HepG2 (cell line): ENCODE measurements around the gene EZH1. TPM values are rescaled to one million over a fixed set of nuclear protein-coding genes. Genes with fewer than 3 reads are reported as not detected.

Experiments used
- AGO1 ChIP-seq: fragments of 200-400 bp; formaldehyde crosslinking; IDR thresholded peaks from 2 replicates; pipeline ENCODE4 v1.6.1; 2017; ENCODE audit warnings: mild to moderate bottlenecking, low read depth, low read length, moderate library complexity; ENCODE audit not compliant: poor library complexity, severe bottlenecking
- HCFC1 ChIP-seq: fragments of 150-350 bp; IDR thresholded peaks from 2 replicates; pipeline ENCODE4 v1.6.1; 2014; ENCODE audit warnings: low read depth, low read length
- HNRNPLL ChIP-seq: fragments of 200-400 bp; formaldehyde crosslinking; IDR thresholded peaks from 2 replicates; pipeline ENCODE4 v1.6.1; 2017; ENCODE audit warnings: mild to moderate bottlenecking, low read depth, low read length; ENCODE audit not compliant: poor library complexity, severe bottlenecking
- MAZ ChIP-seq, 2 experiments: sonication (generic) in 1 of 2; formaldehyde crosslinking in 1 of 2; IDR thresholded peaks; 2 replicates each; pipeline versions ENCODE4 v1.5.0 to v1.6.1; 2012 to 2020; ENCODE audit warnings: low read depth in 2 of 2, mild to moderate bottlenecking in 2 of 2, borderline replicate concordance in 1 of 2, improper control_type of control experiment in 1 of 2, low read length in 1 of 2, missing genetic modification reagents in 1 of 2, moderate library complexity in 1 of 2
- POLR2A ChIP-seq, 2 experiments: IDR thresholded peaks; 2 replicates each; pipeline ENCODE4 v1.6.1; 2011; ENCODE audit warnings: low read depth in 2 of 2, low read length in 2 of 2, mild to moderate bottlenecking in 1 of 2, moderate library complexity in 1 of 2; ENCODE audit not compliant: insufficient read depth in 1 of 2
- RBM39 ChIP-seq: fragments of 200-400 bp; formaldehyde crosslinking; IDR thresholded peaks from one replicate; pipeline ENCODE4 v1.6.1; 2018; ENCODE audit warnings: antibody characterized with exemption, mild to moderate bottlenecking, low read depth, low read length; ENCODE audit not compliant: poor library complexity, severe bottlenecking
- ZC3H13 ChIP-seq: sonication (generic); formaldehyde crosslinking; IDR thresholded peaks from 2 replicates; pipeline ENCODE4 v1.8.1; 2023; ENCODE audit warnings: mild to moderate bottlenecking, missing genetic modification reagents, moderate library complexity
- ZNF431 ChIP-seq: sonication (generic); formaldehyde crosslinking; IDR thresholded peaks from 2 replicates; pipeline ENCODE4 v1.9.0; 2022; ENCODE audit warnings: missing genetic modification reagents, low read depth, mild to moderate bottlenecking, borderline replicate concordance
- ZNF446 ChIP-seq: sonication (generic); formaldehyde crosslinking; IDR thresholded peaks from 2 replicates; pipeline ENCODE4 v1.5.0; 2020; ENCODE audit warnings: mild to moderate bottlenecking, missing genetic modification reagents
- ZNF484 ChIP-seq: sonication (generic); formaldehyde crosslinking; IDR thresholded peaks from 2 replicates; pipeline ENCODE4 v1.5.1; 2020; ENCODE audit warnings: mild to moderate bottlenecking, low read depth, missing genetic modification reagents, borderline replicate concordance
- ZNF501 ChIP-seq: sonication (generic); formaldehyde crosslinking; IDR thresholded peaks from 2 replicates; pipeline ENCODE4 v1.5.1; 2020; ENCODE audit warnings: mild to moderate bottlenecking, moderate library complexity, missing genetic modification reagents
- ZNF891 ChIP-seq: sonication (generic); formaldehyde crosslinking; IDR thresholded peaks from 2 replicates; pipeline ENCODE4 v1.5.0; 2020; ENCODE audit warnings: mild to moderate bottlenecking, missing genetic modification reagents
- polyA plus RNA-seq, 8 experiments: library from polyadenylated mRNA; depleted of rRNA in 3 of 8; stranded (reverse) in 7 of 8; unstranded in 1 of 8; fragments of >200 nt; fragmentation: Illumina TruSeq in 4 of 8; extraction: Trizol in 4 of 8; gene quantifications; 2 replicates each; pipeline versions ENCODE4 v1.2.1 to v1.2.3, GENCODE V29; 2011 to 2016; ENCODE audit warnings: low read depth in 4 of 8, missing spikeins in 1 of 8, mixed read lengths in 1 of 8; ENCODE audit not compliant: insufficient read depth in 1 of 8
- total RNA-seq, 5 experiments: library from RNA; depleted of rRNA; stranded (reverse); fragments of >200 nt; fragmentation: Illumina TruSeq; extraction: Trizol; gene quantifications; 2 replicates each; pipeline ENCODE4 v1.2.3, GENCODE V29; 2016; ENCODE audit warnings: low read depth in 1 of 5
- TF ChIP-seq, protein P1 (sequence below): sonication (generic); formaldehyde crosslinking; IDR thresholded peaks from 2 replicates; pipeline ENCODE4 v1.9.0; 2022; ENCODE audit warnings: low read depth, missing genetic modification reagents
- TF ChIP-seq, protein P2 (sequence below): sonication (generic); formaldehyde crosslinking; IDR thresholded peaks from 2 replicates; pipeline ENCODE4 v1.5.1; 2020; ENCODE audit warnings: mild to moderate bottlenecking, missing genetic modification reagents, moderate library complexity
- TF ChIP-seq, protein P3 (sequence below): sonication (generic); formaldehyde crosslinking; IDR thresholded peaks from 2 replicates; pipeline ENCODE4 v1.4.0; 2020; ENCODE audit warnings: missing genetic modification reagents
- TF ChIP-seq, protein P4 (sequence below): sonication (generic); formaldehyde crosslinking; IDR thresholded peaks from 2 replicates; pipeline ENCODE4 v1.5.1; 2020; ENCODE audit warnings: mild to moderate bottlenecking, missing genetic modification reagents, moderate library complexity

Gene EZH1
- total and polyA plus RNA-seq, 2 of the 13 experiments (the other 11 are each of a cell fraction or from before 2014, with no cell fraction given): 11.6 to 24.0 TPM

DNA sequence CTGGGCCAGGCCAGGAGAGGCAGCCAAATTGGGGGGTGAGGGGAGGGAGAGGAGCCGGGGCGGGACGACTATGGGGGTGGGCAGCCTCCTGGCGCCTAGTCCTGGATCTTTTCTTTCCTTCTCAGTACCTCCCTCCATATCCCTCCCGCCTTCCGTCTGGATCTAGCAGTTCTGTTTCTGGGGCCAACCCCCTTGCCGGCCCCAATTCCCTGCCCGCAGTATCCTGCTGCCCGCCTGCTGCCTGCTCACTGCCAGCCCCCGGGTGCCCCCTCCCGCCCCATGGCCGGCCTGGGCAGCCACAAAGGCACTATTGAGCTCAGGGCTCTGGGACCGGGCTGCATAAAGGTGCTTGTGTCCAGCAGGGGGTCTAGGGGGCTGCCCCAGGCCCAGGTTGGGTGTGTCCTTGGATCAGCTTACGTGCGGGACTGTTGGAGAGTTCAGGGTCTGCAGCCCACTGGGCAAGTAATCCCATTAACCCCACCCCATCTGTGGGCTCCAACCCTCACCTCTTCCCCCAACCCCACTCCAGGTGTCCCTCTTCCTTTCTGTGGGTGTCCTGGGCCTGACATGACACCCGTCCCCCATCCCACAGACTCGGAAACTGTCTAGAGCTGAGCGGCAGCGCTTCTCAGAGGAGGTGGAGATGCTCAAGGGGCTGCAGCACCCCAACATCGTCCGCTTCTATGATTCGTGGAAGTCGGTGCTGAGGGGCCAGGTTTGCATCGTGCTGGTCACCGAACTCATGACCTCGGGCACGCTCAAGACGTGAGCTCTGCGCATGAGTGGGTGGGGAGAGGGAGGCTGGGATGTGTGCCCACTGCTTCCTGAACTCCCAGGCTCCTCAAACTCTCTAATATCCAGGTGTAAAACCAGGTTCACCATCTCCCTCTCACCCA lies 37.6 kb upstream of the EZH1 start (continued):
- TF ChIP-seq, protein P1, sequence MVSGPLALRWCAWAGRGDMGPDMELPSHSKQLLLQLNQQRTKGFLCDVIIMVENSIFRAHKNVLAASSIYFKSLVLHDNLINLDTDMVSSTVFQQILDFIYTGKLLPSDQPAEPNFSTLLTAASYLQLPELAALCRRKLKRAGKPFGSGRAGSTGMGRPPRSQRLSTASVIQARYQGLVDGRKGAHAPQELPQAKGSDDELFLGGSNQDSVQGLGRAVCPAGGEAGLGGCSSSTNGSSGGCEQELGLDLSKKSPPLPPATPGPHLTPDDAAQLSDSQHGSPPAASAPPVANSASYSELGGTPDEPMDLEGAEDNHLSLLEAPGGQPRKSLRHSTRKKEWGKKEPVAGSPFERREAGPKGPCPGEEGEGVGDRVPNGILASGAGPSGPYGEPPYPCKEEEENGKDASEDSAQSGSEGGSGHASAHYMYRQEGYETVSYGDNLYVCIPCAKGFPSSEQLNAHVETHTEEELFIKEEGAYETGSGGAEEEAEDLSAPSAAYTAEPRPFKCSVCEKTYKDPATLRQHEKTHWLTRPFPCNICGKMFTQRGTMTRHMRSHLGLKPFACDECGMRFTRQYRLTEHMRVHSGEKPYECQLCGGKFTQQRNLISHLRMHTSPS: 0 out of 2 replicates have a peak, but pooled peaks have one; percentile 59
- TF ChIP-seq ZNF501 (CRISPR knock-in tag) (0 out of 2 replicates have a peak, but pooled peaks have one; percentile 28), ZNF891 (CRISPR knock-in tag) (no peak), ZC3H13 (CRISPR knock-in tag) (peak; percentile 64; the same call in 1 of the 2 replicates), RBM39 (peak; percentile 43), AGO1 (peak; percentile 66), HCFC1 (no peak), MAZ (IDR thresholded peaks at IDR 0.05; ENCODE audit: borderline replicate concordance, low read depth, low read length) (no peak), MAZ (CRISPR knock-in tag; IDR thresholded peaks at IDR 0.05; ENCODE audit: low read depth) (peak; percentile 62; the same call in 1 of the 2 replicates), ZNF431 (CRISPR knock-in tag) (no peak), ZNF484 (CRISPR knock-in tag) (no peak), POLR2A (IDR thresholded peaks at IDR 0.05; ENCODE audit: insufficient read depth in 1 of 2, low read depth in 2 of 2, low read length in 2 of 2) (peak in 1 of 2 experiments; percentile 16; a peak in 2 of 4 replicates), HNRNPLL (peak; percentile 32), ZNF446 (CRISPR knock-in tag) (0 out of 2 replicates have a peak, but pooled peaks have one; percentile 54)
- TF ChIP-seq, protein P2, sequence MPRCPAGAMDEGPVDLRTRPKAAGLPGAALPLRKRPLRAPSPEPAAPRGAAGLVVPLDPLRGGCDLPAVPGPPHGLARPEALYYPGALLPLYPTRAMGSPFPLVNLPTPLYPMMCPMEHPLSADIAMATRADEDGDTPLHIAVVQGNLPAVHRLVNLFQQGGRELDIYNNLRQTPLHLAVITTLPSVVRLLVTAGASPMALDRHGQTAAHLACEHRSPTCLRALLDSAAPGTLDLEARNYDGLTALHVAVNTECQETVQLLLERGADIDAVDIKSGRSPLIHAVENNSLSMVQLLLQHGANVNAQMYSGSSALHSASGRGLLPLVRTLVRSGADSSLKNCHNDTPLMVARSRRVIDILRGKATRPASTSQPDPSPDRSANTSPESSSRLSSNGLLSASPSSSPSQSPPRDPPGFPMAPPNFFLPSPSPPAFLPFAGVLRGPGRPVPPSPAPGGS (CRISPR knock-in tag): 0 out of 2 replicates have a peak, but pooled peaks have one; percentile 23
- TF ChIP-seq, protein P3, sequence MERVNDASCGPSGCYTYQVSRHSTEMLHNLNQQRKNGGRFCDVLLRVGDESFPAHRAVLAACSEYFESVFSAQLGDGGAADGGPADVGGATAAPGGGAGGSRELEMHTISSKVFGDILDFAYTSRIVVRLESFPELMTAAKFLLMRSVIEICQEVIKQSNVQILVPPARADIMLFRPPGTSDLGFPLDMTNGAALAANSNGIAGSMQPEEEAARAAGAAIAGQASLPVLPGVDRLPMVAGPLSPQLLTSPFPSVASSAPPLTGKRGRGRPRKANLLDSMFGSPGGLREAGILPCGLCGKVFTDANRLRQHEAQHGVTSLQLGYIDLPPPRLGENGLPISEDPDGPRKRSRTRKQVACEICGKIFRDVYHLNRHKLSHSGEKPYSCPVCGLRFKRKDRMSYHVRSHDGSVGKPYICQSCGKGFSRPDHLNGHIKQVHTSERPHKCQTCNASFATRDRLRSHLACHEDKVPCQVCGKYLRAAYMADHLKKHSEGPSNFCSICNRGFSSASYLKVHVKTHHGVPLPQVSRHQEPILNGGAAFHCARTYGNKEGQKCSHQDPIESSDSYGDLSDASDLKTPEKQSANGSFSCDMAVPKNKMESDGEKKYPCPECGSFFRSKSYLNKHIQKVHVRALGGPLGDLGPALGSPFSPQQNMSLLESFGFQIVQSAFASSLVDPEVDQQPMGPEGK (CRISPR knock-in tag): peak; percentile 90
- TF ChIP-seq, protein P4, sequence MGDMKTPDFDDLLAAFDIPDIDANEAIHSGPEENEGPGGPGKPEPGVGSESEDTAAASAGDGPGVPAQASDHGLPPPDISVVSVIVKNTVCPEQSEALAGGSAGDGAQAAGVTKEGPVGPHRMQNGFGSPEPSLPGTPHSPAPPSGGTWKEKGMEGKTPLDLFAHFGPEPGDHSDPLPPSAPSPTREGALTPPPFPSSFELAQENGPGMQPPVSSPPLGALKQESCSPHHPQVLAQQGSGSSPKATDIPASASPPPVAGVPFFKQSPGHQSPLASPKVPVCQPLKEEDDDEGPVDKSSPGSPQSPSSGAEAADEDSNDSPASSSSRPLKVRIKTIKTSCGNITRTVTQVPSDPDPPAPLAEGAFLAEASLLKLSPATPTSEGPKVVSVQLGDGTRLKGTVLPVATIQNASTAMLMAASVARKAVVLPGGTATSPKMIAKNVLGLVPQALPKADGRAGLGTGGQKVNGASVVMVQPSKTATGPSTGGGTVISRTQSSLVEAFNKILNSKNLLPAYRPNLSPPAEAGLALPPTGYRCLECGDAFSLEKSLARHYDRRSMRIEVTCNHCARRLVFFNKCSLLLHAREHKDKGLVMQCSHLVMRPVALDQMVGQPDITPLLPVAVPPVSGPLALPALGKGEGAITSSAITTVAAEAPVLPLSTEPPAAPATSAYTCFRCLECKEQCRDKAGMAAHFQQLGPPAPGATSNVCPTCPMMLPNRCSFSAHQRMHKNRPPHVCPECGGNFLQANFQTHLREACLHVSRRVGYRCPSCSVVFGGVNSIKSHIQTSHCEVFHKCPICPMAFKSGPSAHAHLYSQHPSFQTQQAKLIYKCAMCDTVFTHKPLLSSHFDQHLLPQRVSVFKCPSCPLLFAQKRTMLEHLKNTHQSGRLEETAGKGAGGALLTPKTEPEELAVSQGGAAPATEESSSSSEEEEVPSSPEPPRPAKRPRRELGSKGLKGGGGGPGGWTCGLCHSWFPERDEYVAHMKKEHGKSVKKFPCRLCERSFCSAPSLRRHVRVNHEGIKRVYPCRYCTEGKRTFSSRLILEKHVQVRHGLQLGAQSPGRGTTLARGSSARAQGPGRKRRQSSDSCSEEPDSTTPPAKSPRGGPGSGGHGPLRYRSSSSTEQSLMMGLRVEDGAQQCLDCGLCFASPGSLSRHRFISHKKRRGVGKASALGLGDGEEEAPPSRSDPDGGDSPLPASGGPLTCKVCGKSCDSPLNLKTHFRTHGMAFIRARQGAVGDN (CRISPR knock-in tag): peak; percentile 40
